CD14-positive monocyte (primary cell): ENCODE measurements around the gene RANBP3. TPM values are rescaled to one million over a fixed set of nuclear protein-coding genes. Genes with fewer than 3 reads are reported as not detected.

Experiments used
- DNase-seq, 3 donors: peaks; one replicate each; pipeline ENCODE4 v3.0.0-alpha.2; 2011 to 2022
- H2AFZ ChIP-seq: 2 replicates; pipeline ENCODE4 v1.6.0; 2012; ENCODE audit warnings: mild to moderate bottlenecking, low read depth, low read length, inconsistent platforms; ENCODE audit not compliant: insufficient read depth, poor library complexity, severe bottlenecking
- H3K27ac ChIP-seq, 2 donors: 1 replicate in 1 of 2; 2 replicates in 1 of 2; pipeline ENCODE4 v1.5.1; 2012 to 2013; ENCODE audit warnings: low read length in 2 of 2, control low read depth in 1 of 2, inconsistent platforms in 1 of 2, low read depth in 1 of 2, mild to moderate bottlenecking in 1 of 2
- H3K27me3 ChIP-seq, 2 donors: one replicate each; pipeline versions ENCODE4 v1.6.0 to v1.6.1; 2011 to 2013; ENCODE audit warnings: low read length in 2 of 2; ENCODE audit not compliant: control insufficient read depth in 2 of 2, insufficient read depth in 2 of 2
- H3K36me3 ChIP-seq, 2 donors: replicated peaks in 1 of 2; 1 replicate in 1 of 2; 2 replicates in 1 of 2; pipeline versions ENCODE4 v1.5.1 to v1.6.1; 2012 to 2013; ENCODE audit warnings: low read length in 2 of 2, control low read depth in 1 of 2, inconsistent platforms in 1 of 2, mild to moderate bottlenecking in 1 of 2; ENCODE audit not compliant: insufficient read depth in 2 of 2, control insufficient read depth in 1 of 2
- H3K4me1 ChIP-seq, 2 donors: 1 replicate in 1 of 2; 2 replicates in 1 of 2; pipeline versions ENCODE4 v1.5.1 to v1.6.1; 2012 to 2013; ENCODE audit warnings: low read length in 2 of 2, control low read depth in 1 of 2, inconsistent platforms in 1 of 2, mild to moderate bottlenecking in 1 of 2, moderate library complexity in 1 of 2; ENCODE audit not compliant: insufficient read depth in 2 of 2, control insufficient read depth in 1 of 2
- H3K4me2 ChIP-seq: replicated peaks from 2 replicates; pipeline ENCODE3; 2012; ENCODE audit warnings: low read length, moderate library complexity, mild to moderate bottlenecking; ENCODE audit not compliant: poor library complexity, severe bottlenecking; ENCODE audit errors: extremely low read depth
- H3K4me3 ChIP-seq, 3 experiments: fragments of 200-600 bp in 1 of 3; sonication (generic) in 1 of 3; replicated peaks in 1 of 3; 1 replicate in 2 of 3; 2 replicates in 1 of 3; pipeline ENCODE4 v1.5.1; 2011 to 2013; ENCODE audit warnings: low read length in 3 of 3, mild to moderate bottlenecking in 3 of 3, control low read depth in 2 of 3, low read depth in 2 of 3, inconsistent platforms in 1 of 3, moderate library complexity in 1 of 3
- H3K79me2 ChIP-seq: 2 replicates; pipeline ENCODE4 v1.6.0; 2012; ENCODE audit warnings: mild to moderate bottlenecking, control low read depth, inconsistent platforms, low read length, moderate library complexity; ENCODE audit not compliant: insufficient read depth
- H3K9ac ChIP-seq: 2 replicates; pipeline ENCODE4 v1.6.0; 2017; ENCODE audit warnings: low read length, mild to moderate bottlenecking; ENCODE audit not compliant: insufficient read depth, poor library complexity, severe bottlenecking
- H3K9me3 ChIP-seq, 2 donors: replicated peaks in 1 of 2; 1 replicate in 1 of 2; 2 replicates in 1 of 2; pipeline versions ENCODE4 v1.5.1 to v1.6.1; 2012 to 2013; ENCODE audit warnings: low read length in 2 of 2, control low read depth in 1 of 2; ENCODE audit not compliant: control insufficient read depth in 1 of 2, insufficient read depth in 1 of 2
- H4K20me1 ChIP-seq: 2 replicates; pipeline ENCODE4 v1.6.0; 2012; ENCODE audit warnings: mild to moderate bottlenecking, low read length, control low read depth, moderate library complexity; ENCODE audit not compliant: insufficient read depth
- H3K27ac Mint-ChIP-seq, 7 donors: one replicate each; pipeline ENCODE4 v1.8.0; 2020; ENCODE audit warnings: mild to moderate bottlenecking in 7 of 7, mixed read lengths in 7 of 7, moderate library complexity in 6 of 7, inconsistent platforms in 2 of 7
- H3K27me3 Mint-ChIP-seq, 3 donors: one replicate each; pipeline ENCODE4 v1.8.0; 2021 to 2022; ENCODE audit warnings: low read depth in 3 of 3, mild to moderate bottlenecking in 3 of 3, mixed read lengths in 3 of 3, moderate library complexity in 3 of 3, inconsistent platforms in 1 of 3
- H3K36me3 Mint-ChIP-seq, 2 donors: one replicate each; pipeline ENCODE4 v1.8.0; 2020; ENCODE audit warnings: mixed read lengths in 2 of 2, inconsistent platforms in 1 of 2, mild to moderate bottlenecking in 1 of 2
- H3K4me1 Mint-ChIP-seq: one replicate; pipeline ENCODE4 v1.8.0; 2020; ENCODE audit warnings: mild to moderate bottlenecking, mixed read lengths
- H3K4me3 Mint-ChIP-seq, 2 donors: one replicate each; pipeline ENCODE4 v1.8.0; 2020; ENCODE audit warnings: mild to moderate bottlenecking in 2 of 2, mixed read lengths in 2 of 2, moderate library complexity in 1 of 2
- H3K9me3 Mint-ChIP-seq, 7 donors: one replicate each; pipeline ENCODE4 v1.8.0; 2020 to 2022; ENCODE audit warnings: mixed read lengths in 7 of 7, mild to moderate bottlenecking in 6 of 7, moderate library complexity in 6 of 7, inconsistent platforms in 2 of 7
- WGBS: methylation state at CpG from one replicate; pipeline ENCODE4 v1.1.5; 2013; ENCODE audit warnings: missing lambda C conversion rate; ENCODE audit not compliant: insufficient coverage; 5-methylcytosine and 5-hydroxymethylcytosine counted together
- intact Hi-C, 2 donors: fragments of 100-400 bp; cut with micrococcal nuclease; formaldehyde crosslinking; loops; one replicate each; pipeline versions ENCODE4 v1.15.0 to v1.15.1; 2023
- polyA plus RNA-seq, 3 donors: library from polyadenylated mRNA; depleted of rRNA in 1 of 3; unstranded in 2 of 3; stranded (reverse) in 1 of 3; fragments of 300-500 nt in 2 of 3; fragments of >200 nt in 1 of 3; fragmentation: Illumina TruSeq in 2 of 3; gene quantifications; 1 replicate in 2 of 3; 2 replicates in 1 of 3; pipeline ENCODE4 v1.2.3, GENCODE V29; 2012 to 2021
- TF ChIP-seq, protein P1 (sequence below): fragments of 200-600 bp; IDR thresholded peaks from one replicate; pipeline ENCODE4 v1.8.0; 2022; ENCODE audit warnings: antibody characterized with exemption, mild to moderate bottlenecking

The RANBP3 gene
- polyA plus RNA-seq, 3 donors = 4.5 to 49.5 (median 8.1) TPM

DNA sequence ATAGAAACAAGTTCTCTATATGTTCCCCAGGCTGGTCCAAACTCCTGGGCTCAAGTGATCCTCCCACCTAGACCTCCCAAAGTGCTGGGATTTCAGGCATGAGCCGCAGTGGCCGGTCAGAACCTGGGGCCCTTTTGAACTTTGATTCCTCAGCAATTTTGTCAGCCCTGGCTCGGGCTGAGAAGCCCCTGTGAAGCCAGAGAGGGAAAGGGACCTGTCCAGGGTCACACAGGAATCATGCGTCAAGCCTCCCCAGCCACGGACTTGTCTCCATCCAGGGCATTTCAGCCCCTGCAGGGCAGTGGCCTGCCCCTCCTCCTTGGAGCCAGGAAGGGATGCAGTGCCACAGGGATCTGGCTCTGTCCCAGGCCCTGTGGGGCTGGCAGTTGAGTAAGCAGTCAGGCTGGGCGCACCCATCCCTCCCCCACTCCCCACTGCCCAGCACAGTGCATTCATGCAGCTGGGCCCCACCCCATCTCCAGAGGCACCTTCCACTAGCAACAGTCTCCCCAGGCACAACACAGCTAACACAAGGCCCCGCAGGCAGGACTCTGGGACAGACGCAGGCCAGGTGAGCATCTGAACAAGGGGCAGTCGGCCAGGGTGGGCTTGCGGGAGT lies 64.1 kb downstream of the RANBP3 start, which contains the start of gene CAPS:
CAPS (plus strand) TSS at position 516 of the 619 bp plus-strand sequence. CDS start 153 bp downstream, outside the sequence.
- no peak within 1 kb of the TSS for H3K9ac ChIP-seq

DNA sequence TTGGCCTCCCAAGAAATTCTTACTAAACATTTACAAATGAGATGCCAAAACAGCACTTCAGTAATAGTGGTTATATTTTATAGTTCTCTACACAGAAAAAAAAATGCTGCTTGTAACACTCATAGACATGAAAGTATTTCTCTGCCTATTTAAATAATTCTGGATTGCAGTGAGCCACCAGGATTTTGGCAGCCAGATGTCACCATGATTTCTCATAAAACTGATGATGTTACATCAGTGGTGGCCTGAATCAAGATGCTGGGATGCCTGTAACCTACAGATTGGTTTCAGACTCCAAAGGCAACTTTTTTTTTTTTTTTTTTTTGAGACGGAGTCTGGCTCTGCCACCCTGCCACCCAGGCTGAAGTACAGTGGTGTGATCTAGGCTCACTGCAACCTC lies 66.6 kb downstream of the RANBP3 start:
- intact Hi-C loops = no loop called here
- H3K27me3 Mint-ChIP-seq = no peaks in the 10 kb centered on the region
- no CpG with 5 or more reads among the region's 1 CpG for WGBS

More for the DNA sequence above, 64.1 kb downstream of the RANBP3 start, which contains the start of gene CAPS:
- H3K4me2 ChIP-seq = no peak within 1 kb of the TSS
- no peaks in the 10 kb centered on the region for H3K4me1 ChIP-seq
- H3K4me3 ChIP-seq = no peak within 1 kb of the TSS
- Mint-ChIP-seq H3K27ac (peak within 1 kb of the TSS in 2 of 7 donors; percentile 14 to 35), H3K4me1 (no peaks in the 10 kb centered on the region), H3K4me3 (no peak within 1 kb of the TSS), H3K36me3 (peaks cover 41 to 58% of the 10 kb centered on the region in 2 donors), H3K27me3 (peaks cover 0 to 2% (median 0%) of the 10 kb centered on the region in 3 donors), H3K9me3 (no peaks in the 10 kb centered on the region)
- intact Hi-C loops = no loop called here
- no peaks in the 10 kb centered on the region for H3K9me3 ChIP-seq
- no peak within 1 kb of the TSS for H3K27ac ChIP-seq
- peaks cover 50 to 58% of the 10 kb centered on the region in 2 donors for H3K36me3 ChIP-seq
- TF ChIP-seq, protein P1, sequence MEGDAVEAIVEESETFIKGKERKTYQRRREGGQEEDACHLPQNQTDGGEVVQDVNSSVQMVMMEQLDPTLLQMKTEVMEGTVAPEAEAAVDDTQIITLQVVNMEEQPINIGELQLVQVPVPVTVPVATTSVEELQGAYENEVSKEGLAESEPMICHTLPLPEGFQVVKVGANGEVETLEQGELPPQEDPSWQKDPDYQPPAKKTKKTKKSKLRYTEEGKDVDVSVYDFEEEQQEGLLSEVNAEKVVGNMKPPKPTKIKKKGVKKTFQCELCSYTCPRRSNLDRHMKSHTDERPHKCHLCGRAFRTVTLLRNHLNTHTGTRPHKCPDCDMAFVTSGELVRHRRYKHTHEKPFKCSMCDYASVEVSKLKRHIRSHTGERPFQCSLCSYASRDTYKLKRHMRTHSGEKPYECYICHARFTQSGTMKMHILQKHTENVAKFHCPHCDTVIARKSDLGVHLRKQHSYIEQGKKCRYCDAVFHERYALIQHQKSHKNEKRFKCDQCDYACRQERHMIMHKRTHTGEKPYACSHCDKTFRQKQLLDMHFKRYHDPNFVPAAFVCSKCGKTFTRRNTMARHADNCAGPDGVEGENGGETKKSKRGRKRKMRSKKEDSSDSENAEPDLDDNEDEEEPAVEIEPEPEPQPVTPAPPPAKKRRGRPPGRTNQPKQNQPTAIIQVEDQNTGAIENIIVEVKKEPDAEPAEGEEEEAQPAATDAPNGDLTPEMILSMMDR = no peak
- no peaks in the 10 kb centered on the region for H3K79me2 ChIP-seq
- H3K27me3 ChIP-seq = no peaks in the 10 kb centered on the region
- H2AFZ ChIP-seq = no peak within 1 kb of the TSS
- 92% methylated on average over 9 of the region's 10 CpGs for WGBS
- no peaks in the 10 kb centered on the region for H4K20me1 ChIP-seq
- no peak for DNase-seq

More for the DNA sequence above, 66.6 kb downstream of the RANBP3 start:
- H3K27ac ChIP-seq = no peak overlapping the region
- no peaks in the 10 kb centered on the region for H3K9me3 Mint-ChIP-seq
- no peaks in the 10 kb centered on the region for H3K79me2 ChIP-seq
- H3K36me3 Mint-ChIP-seq = peaks cover 23 to 40% of the 10 kb centered on the region in 2 donors
- H4K20me1 ChIP-seq = no peaks in the 10 kb centered on the region
- H3K4me3 Mint-ChIP-seq = no peak overlapping the region
- H2AFZ ChIP-seq = no peak overlapping the region
- DNase-seq = no peak
- H3K27ac Mint-ChIP-seq = no peak overlapping the region
- no peaks in the 10 kb centered on the region for H3K27me3 ChIP-seq
- H3K36me3 ChIP-seq = peaks cover 26 to 38% of the 10 kb centered on the region in 2 donors
- H3K4me2 ChIP-seq = no peak overlapping the region
- no peak overlapping the region for H3K4me3 ChIP-seq
- H3K9ac ChIP-seq = no peak overlapping the region
- H3K4me1 Mint-ChIP-seq = no peaks in the 10 kb centered on the region
- no peaks in the 10 kb centered on the region for H3K4me1 ChIP-seq
- TF ChIP-seq, protein P1 = no peak
- H3K9me3 ChIP-seq = no peaks in the 10 kb centered on the region
